ENCODE measurements around the gene ORM2. TPM values are rescaled to one million over a fixed set of nuclear protein-coding genes. Genes with fewer than 3 reads are reported as not detected.
A peak's percentile ranks its signal among the peaks of the same experiment; 100 is the strongest.

Gene ORM2
- total and polyA plus RNA-seq, 2 donors (not counting 1 experiment from before 2014, with no cell fraction given): not detected

DNA sequence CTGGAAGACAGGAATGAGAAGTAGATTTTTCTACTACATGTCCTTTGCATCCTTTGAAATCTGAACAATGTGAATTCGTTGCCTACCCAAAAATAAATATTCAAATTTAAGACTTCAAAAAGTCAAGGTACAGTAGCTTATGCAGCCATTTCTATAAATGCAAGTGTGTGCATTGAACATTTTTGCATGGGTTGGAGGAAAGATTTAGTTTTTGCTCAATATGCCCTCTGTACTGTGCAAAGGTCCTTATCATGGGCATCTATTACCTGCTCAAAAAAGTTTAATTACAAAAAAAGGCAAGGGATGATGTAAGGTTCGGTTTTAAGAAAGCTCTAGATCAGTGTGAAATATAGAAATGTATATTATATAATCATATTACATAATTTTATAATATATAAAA lies 35.5 kb downstream of the ORM2 start:
- peak overlapping the region in 1 of 5 experiments; percentile 31 for H3K4me3 ChIP-seq (ENCODE audit: control extremely low read depth in 1 of 5, extremely low read depth in 1 of 5, insufficient read depth in 1 of 5, low read depth in 2 of 5, low read length in 4 of 5)
- no CpG with 5 or more reads among the region's 2 CpGs for WGBS (ENCODE audit: insufficient coverage)
- peaks cover 24% of the 10 kb centered on the region for H4K20me1 ChIP-seq (ENCODE audit: control insufficient read depth, insufficient read depth, low read length, poor library complexity, severe bottlenecking)
- ATAC-seq (ENCODE audit: low read depth) (no peak), DNase-seq (no peak)
- no peak for TF ChIP-seq EZH2 (IDR thresholded peaks at IDR 0.05; ENCODE audit: borderline replicate concordance, insufficient read depth, low read depth, low read length, poor library complexity, severe bottlenecking)
- H3K9me3 Mint-ChIP-seq (ENCODE audit: insufficient read depth): peaks cover 3% of the 10 kb centered on the region
- peak overlapping the region; percentile 75 for H3K4me3 Mint-ChIP-seq
- H3K9me3 ChIP-seq (ENCODE audit: control extremely low read depth in 1 of 3, control insufficient read depth in 2 of 3, insufficient read depth in 1 of 3, low read length in 2 of 3): no peaks in the 10 kb centered on the region
- peak overlapping the region; percentile 55 for H3K4me2 ChIP-seq (replicated peaks; ENCODE audit: low read depth, low read length, poor library complexity, severe bottlenecking)
- intact Hi-C loops (cut with micrococcal nuclease): no loop called here
- peak overlapping the region; percentile 28 to 75 for H3K27ac ChIP-seq (ENCODE audit: low read length in 2 of 2)
- no peaks in the 10 kb centered on the region for H3K27me3 ChIP-seq (replicated peaks in 1 of 4; ENCODE audit: control extremely low read depth in 1 of 4, control insufficient read depth in 3 of 4, insufficient read depth in 4 of 4, low read length in 3 of 4)
- H3K27me3 Mint-ChIP-seq: no peaks in the 10 kb centered on the region
- POLR2A ChIA-PET: interaction anchor here (1.7 to 8.6 kb wide), 4 partner anchors 8 to 32 kb away, joined by 6 to 108 read pairs (median 28); partner anchors contain the start of gene AKNA
- H3K4me1 Mint-ChIP-seq: peaks cover 78% of the 10 kb centered on the region
- peaks cover 82% of the 10 kb centered on the region for H3K79me2 ChIP-seq (ENCODE audit: control insufficient read depth, insufficient read depth, low read length)
- peaks cover 6 to 89% of the 10 kb centered on the region in 2 experiments for H3K36me3 ChIP-seq (replicated peaks in 1 of 2; ENCODE audit: control extremely low read depth in 1 of 2, control insufficient read depth in 1 of 2, extremely low read depth in 1 of 2, insufficient read depth in 2 of 2, low read length in 1 of 2)
- CTCF ChIA-PET: interaction anchor here (0.8 to 2.3 kb wide), 9 partner anchors 8 to 288 kb away, joined by 3 to 10 read pairs (median 4); partner anchors contain the start of gene AKNA
- H2AFZ ChIP-seq (ENCODE audit: insufficient read depth, low read depth, low read length, poor library complexity, severe bottlenecking): no peak overlapping the region
- peak overlapping the region; percentile 10 for H3K9ac ChIP-seq (ENCODE audit: low read length)
- peaks cover 74 to 86% of the 10 kb centered on the region in 2 donors for H3K4me1 ChIP-seq (ENCODE audit: control insufficient read depth in 2 of 2, insufficient read depth in 2 of 2, low read length in 2 of 2)
- H3K27ac Mint-ChIP-seq: peak overlapping the region; percentile 94

DNA sequence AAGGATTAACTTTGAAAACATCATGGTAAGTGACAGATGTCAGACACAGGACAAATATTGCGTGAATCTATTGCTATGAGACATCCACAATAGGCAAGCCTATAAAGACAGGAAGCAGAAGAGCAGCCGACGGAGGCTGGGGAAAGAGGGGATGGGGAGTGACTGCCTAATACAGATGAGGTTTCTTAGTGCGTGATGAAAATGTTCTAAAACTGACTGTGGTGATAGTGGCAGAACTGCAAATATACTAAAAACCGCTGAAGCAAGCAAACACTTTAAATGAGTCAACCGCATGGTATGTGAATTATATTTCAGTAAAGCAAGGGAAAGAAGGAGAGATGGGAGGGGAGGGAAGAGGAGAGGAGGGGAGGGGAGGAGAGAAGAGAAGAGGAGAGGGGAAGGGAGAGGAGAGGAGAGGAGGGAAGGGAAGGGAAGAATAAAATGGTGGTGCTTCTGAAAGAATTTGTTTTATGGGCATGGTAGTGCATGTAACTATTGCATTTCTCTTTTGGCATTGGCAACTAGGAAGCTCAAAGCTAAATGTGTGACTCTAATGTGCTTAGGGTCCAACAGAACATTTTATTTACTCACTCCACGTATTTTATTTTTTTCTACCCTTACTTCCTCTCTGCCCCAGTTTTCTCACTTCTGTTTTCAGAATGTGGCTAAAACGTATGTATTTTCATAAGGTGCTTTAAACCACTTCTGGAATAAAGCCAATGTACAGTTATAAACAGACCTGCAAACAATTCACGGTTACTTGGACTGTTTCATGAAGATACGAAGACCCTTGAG lies 36.9 kb downstream of the ORM2 start:
- TF ChIP-seq EZH2 (IDR thresholded peaks at IDR 0.05; ENCODE audit: borderline replicate concordance, insufficient read depth, low read depth, low read length, poor library complexity, severe bottlenecking): no peak
- TF ChIP-seq, protein P1, sequence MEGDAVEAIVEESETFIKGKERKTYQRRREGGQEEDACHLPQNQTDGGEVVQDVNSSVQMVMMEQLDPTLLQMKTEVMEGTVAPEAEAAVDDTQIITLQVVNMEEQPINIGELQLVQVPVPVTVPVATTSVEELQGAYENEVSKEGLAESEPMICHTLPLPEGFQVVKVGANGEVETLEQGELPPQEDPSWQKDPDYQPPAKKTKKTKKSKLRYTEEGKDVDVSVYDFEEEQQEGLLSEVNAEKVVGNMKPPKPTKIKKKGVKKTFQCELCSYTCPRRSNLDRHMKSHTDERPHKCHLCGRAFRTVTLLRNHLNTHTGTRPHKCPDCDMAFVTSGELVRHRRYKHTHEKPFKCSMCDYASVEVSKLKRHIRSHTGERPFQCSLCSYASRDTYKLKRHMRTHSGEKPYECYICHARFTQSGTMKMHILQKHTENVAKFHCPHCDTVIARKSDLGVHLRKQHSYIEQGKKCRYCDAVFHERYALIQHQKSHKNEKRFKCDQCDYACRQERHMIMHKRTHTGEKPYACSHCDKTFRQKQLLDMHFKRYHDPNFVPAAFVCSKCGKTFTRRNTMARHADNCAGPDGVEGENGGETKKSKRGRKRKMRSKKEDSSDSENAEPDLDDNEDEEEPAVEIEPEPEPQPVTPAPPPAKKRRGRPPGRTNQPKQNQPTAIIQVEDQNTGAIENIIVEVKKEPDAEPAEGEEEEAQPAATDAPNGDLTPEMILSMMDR (IDR thresholded peaks at IDR 0.05): no peak
- intact Hi-C loops (cut with micrococcal nuclease): no loop called here
- Mint-ChIP-seq H3K27ac (peak overlapping the region; percentile 90), H3K27me3 (no peaks in the 10 kb centered on the region), H3K4me3 (peak overlapping the region; percentile 71), H3K9me3 (ENCODE audit: insufficient read depth) (peaks cover 3% of the 10 kb centered on the region), H3K4me1 (peaks cover 84% of the 10 kb centered on the region)
- CTCF ChIA-PET: interaction anchor here (0.6 to 3.4 kb wide), 9 partner anchors 11 to 121 kb away, joined by 3 to 34 read pairs (median 4); partner anchors contain the start of gene AKNA
- Histone ChIP-seq H3K4me2 (replicated peaks; ENCODE audit: low read depth, low read length, poor library complexity, severe bottlenecking) (peak overlapping the region; percentile 72), H3K27me3 (replicated peaks in 1 of 4; ENCODE audit: control extremely low read depth in 1 of 4, control insufficient read depth in 3 of 4, insufficient read depth in 4 of 4, low read length in 3 of 4) (no peaks in the 10 kb centered on the region), H2AFZ (ENCODE audit: insufficient read depth, low read depth, low read length, poor library complexity, severe bottlenecking) (no peak overlapping the region), H3K9me3 (ENCODE audit: control extremely low read depth in 1 of 3, control insufficient read depth in 2 of 3, insufficient read depth in 1 of 3, low read length in 2 of 3) (no peaks in the 10 kb centered on the region), H4K20me1 (ENCODE audit: control insufficient read depth, insufficient read depth, low read length, poor library complexity, severe bottlenecking) (peaks cover 11% of the 10 kb centered on the region), H3K27ac (ENCODE audit: low read length in 2 of 2) (peak overlapping the region; percentile 80), H3K9ac (ENCODE audit: low read length) (peak overlapping the region; percentile 19), H3K4me3 (ENCODE audit: control extremely low read depth in 1 of 5, extremely low read depth in 1 of 5, insufficient read depth in 1 of 5, low read depth in 2 of 5, low read length in 4 of 5) (peak overlapping the region in 3 of 5 experiments; percentile 9 to 45 (median 23)), H3K4me1 (ENCODE audit: control insufficient read depth in 2 of 2, insufficient read depth in 2 of 2, low read length in 2 of 2) (peaks cover 88 to 99% of the 10 kb centered on the region in 2 donors), H3K79me2 (ENCODE audit: control insufficient read depth, insufficient read depth, low read length) (peaks cover 80% of the 10 kb centered on the region), H3K36me3 (replicated peaks in 1 of 2; ENCODE audit: control extremely low read depth in 1 of 2, control insufficient read depth in 1 of 2, extremely low read depth in 1 of 2, insufficient read depth in 2 of 2, low read length in 1 of 2) (peaks cover 6 to 85% of the 10 kb centered on the region in 2 experiments)
- 2% methylated on average over 6 of the region's 10 CpGs for WGBS (ENCODE audit: insufficient coverage)
- DNase-seq (peak; percentile 74), ATAC-seq (ENCODE audit: low read depth) (peak; percentile 50)
- POLR2A ChIA-PET: interaction anchor here (0.7 to 8.6 kb wide), 5 partner anchors 12 to 31 kb away, joined by 3 to 108 read pairs (median 5); partner anchors contain the start of gene AKNA
